Brain microvascular endothelial cell (primary cell): Measurements from ENCODE around the gene NLRC3.

Source experiments
- DNase-seq: peaks from one replicate; pipeline ENCODE4 v3.0.0-alpha.2; 2020
- H3K27ac ChIP-seq: fragments of 250-450 bp; sonication (Bioruptor Pico); 2 replicates; pipeline ENCODE4 v1.5.1; 2020; ENCODE audit warnings: mild to moderate bottlenecking, moderate library complexity
- H3K27me3 ChIP-seq: fragments of 250-450 bp; sonication (Bioruptor Pico); replicated peaks from 2 replicates; pipeline ENCODE4 v1.5.1; 2020; ENCODE audit warnings: mild to moderate bottlenecking
- H3K36me3 ChIP-seq: fragments of 250-450 bp; sonication (Bioruptor Pico); replicated peaks from 2 replicates; pipeline ENCODE4 v1.5.1; 2020; ENCODE audit warnings: mild to moderate bottlenecking
- H3K4me3 ChIP-seq: 2 replicates; pipeline ENCODE4 v1.5.1; 2011; ENCODE audit warnings: low read depth, mild to moderate bottlenecking, control low read depth, low read length, moderate library complexity
- in situ Hi-C: cut with HindIII; loops from 2 replicates; pipeline ENCODE4 v1.10.0; 2017; ENCODE audit warnings: low sequenced_read_pairs, low pct_ligation_motif_present
- TF ChIP-seq, protein P1 (sequence below): IDR thresholded peaks from 2 replicates; pipeline ENCODE4 v1.5.1; 2011; ENCODE audit warnings: low read depth, mild to moderate bottlenecking, moderate library complexity, low read length, control low read depth, inconsistent platforms; ENCODE audit errors: missing control alignments

Gene NLRC3

DNA sequence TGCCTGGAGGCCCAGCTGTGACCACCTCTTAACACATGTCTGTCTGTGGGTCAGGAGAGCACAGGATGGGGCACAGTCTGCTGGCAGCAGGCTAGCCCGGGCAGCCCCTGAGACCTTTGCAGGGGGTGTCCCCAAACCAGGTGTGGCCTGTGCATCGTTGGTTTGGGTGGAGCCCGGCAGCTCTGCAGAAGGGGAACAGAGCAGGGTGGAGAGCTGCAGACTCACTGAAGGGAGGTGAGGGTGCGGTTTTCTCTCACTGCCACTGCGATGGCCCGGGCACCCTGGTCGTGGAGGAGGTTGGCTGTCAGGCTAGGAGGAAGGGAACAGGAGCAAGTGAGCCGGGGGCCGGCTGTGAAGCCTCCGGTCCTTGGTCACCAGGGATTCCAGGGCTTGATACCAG is 28.8 kb downstream of the NLRC3 start:
- Histone ChIP-seq H3K36me3 (no peaks in the 10 kb centered on the region), H3K27ac (no peak overlapping the region), H3K4me3 (no peak overlapping the region), H3K27me3 (no peaks in the 10 kb centered on the region)
- TF ChIP-seq, protein P1, sequence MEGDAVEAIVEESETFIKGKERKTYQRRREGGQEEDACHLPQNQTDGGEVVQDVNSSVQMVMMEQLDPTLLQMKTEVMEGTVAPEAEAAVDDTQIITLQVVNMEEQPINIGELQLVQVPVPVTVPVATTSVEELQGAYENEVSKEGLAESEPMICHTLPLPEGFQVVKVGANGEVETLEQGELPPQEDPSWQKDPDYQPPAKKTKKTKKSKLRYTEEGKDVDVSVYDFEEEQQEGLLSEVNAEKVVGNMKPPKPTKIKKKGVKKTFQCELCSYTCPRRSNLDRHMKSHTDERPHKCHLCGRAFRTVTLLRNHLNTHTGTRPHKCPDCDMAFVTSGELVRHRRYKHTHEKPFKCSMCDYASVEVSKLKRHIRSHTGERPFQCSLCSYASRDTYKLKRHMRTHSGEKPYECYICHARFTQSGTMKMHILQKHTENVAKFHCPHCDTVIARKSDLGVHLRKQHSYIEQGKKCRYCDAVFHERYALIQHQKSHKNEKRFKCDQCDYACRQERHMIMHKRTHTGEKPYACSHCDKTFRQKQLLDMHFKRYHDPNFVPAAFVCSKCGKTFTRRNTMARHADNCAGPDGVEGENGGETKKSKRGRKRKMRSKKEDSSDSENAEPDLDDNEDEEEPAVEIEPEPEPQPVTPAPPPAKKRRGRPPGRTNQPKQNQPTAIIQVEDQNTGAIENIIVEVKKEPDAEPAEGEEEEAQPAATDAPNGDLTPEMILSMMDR: no peak
- no peak for DNase-seq
- in situ Hi-C loops: no loop called here

DNA sequence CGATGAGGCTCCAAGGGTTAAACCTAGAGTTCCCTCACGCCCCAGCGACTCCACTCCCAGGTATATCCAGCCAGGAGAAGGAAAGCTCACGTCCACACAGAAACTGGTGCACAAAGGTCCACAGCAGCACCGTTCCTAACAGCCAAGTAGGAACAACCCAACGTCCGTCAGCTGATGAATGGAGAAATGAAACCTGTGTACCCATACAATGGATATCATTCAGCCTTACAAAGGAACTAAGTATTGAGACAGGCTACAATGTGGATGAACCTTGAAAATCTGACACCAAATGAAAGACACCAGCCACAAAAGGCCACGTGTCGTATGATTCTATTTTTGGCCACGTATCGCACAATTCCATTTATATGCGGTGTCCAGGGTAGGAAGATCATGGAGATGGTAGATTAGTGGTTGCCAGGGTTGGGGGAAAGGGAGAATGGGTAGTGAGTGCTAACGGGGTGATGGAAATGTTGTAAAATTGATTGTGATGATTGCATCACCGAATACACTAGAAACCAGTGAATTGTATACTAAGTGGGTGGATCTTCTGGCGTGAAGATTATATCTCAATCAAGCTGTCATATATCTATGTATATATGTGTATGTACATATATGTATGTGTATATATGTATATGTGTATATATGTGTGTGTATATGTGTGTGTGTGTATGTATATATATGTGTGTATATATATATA is 30.1 kb downstream of the NLRC3 start:
- Histone ChIP-seq H3K27me3 (no peaks in the 10 kb centered on the region), H3K27ac (no peak overlapping the region), H3K4me3 (no peak overlapping the region), H3K36me3 (no peaks in the 10 kb centered on the region)
- TF ChIP-seq, protein P1: no peak
- in situ Hi-C loops: no loop called here
- DNase-seq: no peak

GRCh38 chr16:3542601-3543373 is 34.4 kb downstream of the NLRC3 start:
- H3K36me3 ChIP-seq: no peaks in the 10 kb centered on the region
- in situ Hi-C loops: no loop called here
- DNase-seq: no peak

DNA sequence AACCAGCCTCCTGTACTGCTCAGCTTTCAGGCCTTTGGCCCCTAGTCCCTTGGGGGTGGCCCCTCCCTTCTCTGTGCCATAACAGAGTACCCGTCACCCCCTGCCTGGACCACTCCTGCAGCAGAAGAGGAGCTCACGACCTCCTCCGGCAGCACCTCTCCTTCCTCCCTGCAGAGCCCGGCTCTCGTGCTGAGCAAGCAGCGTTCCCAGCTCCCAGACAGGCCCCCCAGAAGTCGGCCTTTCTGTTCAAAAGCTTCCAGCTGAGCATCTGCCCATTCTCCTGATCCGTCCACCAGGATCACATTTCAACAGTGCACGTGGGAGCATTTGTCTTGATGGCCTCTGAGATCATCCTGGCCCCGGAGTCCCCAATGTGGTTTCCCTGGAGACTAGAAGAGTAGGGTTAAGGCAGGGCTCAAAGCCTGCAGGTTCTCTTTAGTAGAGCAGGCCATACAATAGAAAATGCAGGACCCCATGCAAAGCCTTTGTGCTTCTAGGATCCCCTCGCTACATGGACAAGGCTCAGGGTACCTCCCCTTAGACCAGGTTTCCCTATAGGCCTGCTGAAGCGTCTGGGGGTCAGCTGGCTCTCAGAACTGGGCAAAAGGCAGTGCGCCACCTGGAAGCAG is 35.6 kb downstream of the NLRC3 start:
- no peaks in the 10 kb centered on the region for H3K36me3 ChIP-seq
- TF ChIP-seq, protein P1: no peak
- H3K4me3 ChIP-seq: no peak overlapping the region
- no peak for DNase-seq
- in situ Hi-C loops: no loop called here
- H3K27me3 ChIP-seq: no peaks in the 10 kb centered on the region
- H3K27ac ChIP-seq: no peak overlapping the region

More at GRCh38 chr16:3542601-3543373, 34.4 kb downstream of the NLRC3 start:
- Histone ChIP-seq H3K27ac (no peak overlapping the region), H3K27me3 (no peaks in the 10 kb centered on the region), H3K4me3 (no peak overlapping the region)
- TF ChIP-seq, protein P1: no peak

DNA sequence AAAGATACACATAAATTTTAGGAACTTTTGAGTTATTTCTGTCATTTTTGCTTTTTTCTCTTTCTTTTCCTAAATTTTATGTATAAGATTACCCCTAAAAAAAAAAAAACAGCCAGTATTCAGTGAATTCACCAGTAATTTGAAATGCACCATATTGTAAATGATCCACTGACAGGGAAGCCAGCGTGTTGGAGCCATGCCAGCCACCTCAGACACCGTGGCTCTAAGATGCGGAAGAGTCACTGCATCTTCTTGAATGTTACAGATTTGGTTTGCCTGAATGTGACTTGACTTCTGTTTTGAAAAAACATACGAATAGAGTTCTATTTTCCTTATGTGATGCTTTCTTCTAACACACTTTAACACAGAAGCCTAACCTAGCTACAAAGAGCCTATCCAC is 39.0 kb downstream of the NLRC3 start:
- no peaks in the 10 kb centered on the region for H3K27me3 ChIP-seq
- no peak for DNase-seq
- H3K27ac ChIP-seq: no peak overlapping the region
- in situ Hi-C loops: no loop called here
- no peak overlapping the region for H3K4me3 ChIP-seq
- TF ChIP-seq, protein P1: no peak
- H3K36me3 ChIP-seq: no peaks in the 10 kb centered on the region
